Astrocyte (in vitro differentiated cells and primary cell): ENCODE measurements around the gene POLN. TPM values are rescaled to one million over a fixed set of nuclear protein-coding genes. Genes with fewer than 3 reads are reported as not detected.
A peak's percentile ranks its signal among the peaks of the same experiment; 100 is the strongest.

Experiments
- DNase-seq: peaks from one replicate; pipeline ENCODE4 v3.0.0-alpha.2; 2010; ENCODE audit warnings: low read depth
- FAIRE-seq: peaks from 2 replicates; lab custom pipeline; 2011; peaks lifted over from hg19 to GRCh38; lab: Jason Lieb, UNC
- H2AFZ ChIP-seq: 2 replicates; pipeline ENCODE4 v1.6.0; 2012; ENCODE audit warnings: low read depth, low read length, inconsistent platforms
- H3K27ac ChIP-seq: 2 replicates; pipeline ENCODE4 v1.5.1; 2011; ENCODE audit warnings: low read depth, low read length, inconsistent platforms
- H3K27me3 ChIP-seq: 2 replicates; pipeline ENCODE4 v1.6.0; 2011; ENCODE audit warnings: low read length, inconsistent platforms; ENCODE audit not compliant: insufficient read depth
- H3K36me3 ChIP-seq: 2 replicates; pipeline ENCODE4 v1.5.1; 2011; ENCODE audit warnings: low read length, inconsistent platforms; ENCODE audit not compliant: insufficient read depth
- H3K4me1 ChIP-seq: 2 replicates; pipeline ENCODE4 v1.5.1; 2011; ENCODE audit warnings: low read length, inconsistent platforms; ENCODE audit not compliant: insufficient read depth
- H3K4me2 ChIP-seq: 2 replicates; pipeline ENCODE4 v1.6.0; 2012; ENCODE audit warnings: low read length, inconsistent platforms
- H3K4me3 ChIP-seq: 2 replicates; pipeline ENCODE4 v1.5.1; 2011; ENCODE audit warnings: low read depth, mild to moderate bottlenecking, low read length, inconsistent platforms; ENCODE audit not compliant: insufficient read depth
- H3K79me2 ChIP-seq: 2 replicates; pipeline ENCODE4 v1.6.0; 2012; ENCODE audit warnings: mild to moderate bottlenecking, low read length, inconsistent platforms; ENCODE audit not compliant: insufficient read depth
- H3K9ac ChIP-seq: 2 replicates; pipeline ENCODE4 v1.6.0; 2012; ENCODE audit warnings: mild to moderate bottlenecking, low read length, inconsistent platforms
- H3K9me3 ChIP-seq: 2 replicates; pipeline ENCODE4 v1.5.1; 2012; ENCODE audit warnings: low read depth, mild to moderate bottlenecking, low read length, inconsistent platforms; ENCODE audit not compliant: insufficient read depth
- H4K20me1 ChIP-seq: 2 replicates; pipeline ENCODE4 v1.6.0; 2012; ENCODE audit warnings: low read length, inconsistent platforms; ENCODE audit not compliant: insufficient read depth
- H3K27ac Mint-ChIP-seq: one replicate; pipeline ENCODE4 v1.8.0; 2021; ENCODE audit warnings: mild to moderate bottlenecking, mixed read lengths; ENCODE audit not compliant: unreplicated experiment
- H3K27me3 Mint-ChIP-seq: one replicate; pipeline ENCODE4 v1.8.0; 2021; ENCODE audit warnings: low read depth, mixed read lengths; ENCODE audit not compliant: unreplicated experiment
- H3K36me3 Mint-ChIP-seq: one replicate; pipeline ENCODE4 v1.8.0; 2021; ENCODE audit warnings: low read depth, mixed read lengths; ENCODE audit not compliant: unreplicated experiment
- H3K4me1 Mint-ChIP-seq: one replicate; pipeline ENCODE4 v1.8.0; 2021; ENCODE audit warnings: low read depth, mixed read lengths; ENCODE audit not compliant: unreplicated experiment
- H3K4me3 Mint-ChIP-seq: one replicate; pipeline ENCODE4 v1.8.0; 2021; ENCODE audit warnings: mild to moderate bottlenecking, moderate library complexity, mixed read lengths; ENCODE audit not compliant: unreplicated experiment
- H3K9me3 Mint-ChIP-seq: one replicate; pipeline ENCODE4 v1.8.0; 2021; ENCODE audit warnings: mild to moderate bottlenecking, mixed read lengths; ENCODE audit not compliant: unreplicated experiment
- EZH2 ChIP-seq: IDR thresholded peaks from 2 replicates; pipeline ENCODE4 v1.6.1; 2012; ENCODE audit warnings: mild to moderate bottlenecking, low read length, inconsistent platforms; ENCODE audit not compliant: insufficient read depth
- total RNA-seq: library from RNA; stranded (reverse); gene quantifications from 2 replicates; pipeline ENCODE4 v1.2.1, GENCODE V29; 2021
- TF ChIP-seq, protein P1 (sequence below): IDR thresholded peaks from 2 replicates; pipeline ENCODE4 v1.5.1; 2011; ENCODE audit warnings: low read depth, mild to moderate bottlenecking, inconsistent platforms, low read length, moderate library complexity; ENCODE audit not compliant: insufficient read depth

Gene POLN
- total RNA-seq, 1 donor from 2014 or later: 3.1 TPM

DNA sequence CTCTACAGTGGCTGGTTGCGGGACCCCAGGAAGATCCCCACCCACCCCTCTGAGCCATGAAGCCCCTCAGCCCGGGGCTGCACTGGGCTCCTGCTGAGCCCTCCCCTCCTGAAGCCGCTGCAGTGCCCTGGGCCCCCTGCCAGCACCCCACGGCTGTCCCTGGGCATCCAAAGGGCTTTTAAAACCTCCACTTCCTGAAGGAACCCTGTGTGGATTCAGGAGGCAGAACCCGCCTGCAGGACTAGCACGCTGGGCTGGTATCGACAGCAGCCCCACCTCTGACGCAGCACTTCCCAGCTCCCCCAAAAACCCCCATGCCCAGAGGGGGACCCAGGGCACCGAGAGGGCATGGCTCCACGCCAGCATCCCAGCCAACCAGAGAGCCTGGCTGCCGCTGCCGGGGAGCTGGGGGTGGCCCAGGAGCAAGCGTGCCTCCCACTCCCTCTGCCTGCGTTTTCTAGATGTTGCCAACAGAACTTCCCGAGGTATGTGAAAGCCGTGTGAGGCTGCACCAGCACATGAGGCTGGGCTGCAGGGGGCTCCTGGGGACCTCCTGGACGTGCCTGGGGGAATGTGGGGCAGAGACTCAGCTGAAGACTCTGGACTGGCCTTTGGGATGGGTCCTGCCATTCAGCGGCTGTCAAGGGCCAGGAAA lies 13.7 kb upstream of the POLN start:
- no peak overlapping the region for H3K4me3 Mint-ChIP-seq
- DNase-seq (peak; percentile 23), FAIRE-seq (no peak)
- H3K27me3 ChIP-seq: no peaks in the 10 kb centered on the region
- H3K27ac ChIP-seq: no peak overlapping the region
- H3K4me1 ChIP-seq: peaks cover 21% of the 10 kb centered on the region
- peaks cover 99% of the 10 kb centered on the region for H4K20me1 ChIP-seq
- H3K36me3 Mint-ChIP-seq: peaks cover 15% of the 10 kb centered on the region
- H3K9ac ChIP-seq: no peak overlapping the region
- H3K27ac Mint-ChIP-seq: no peak overlapping the region
- no peak overlapping the region for H2AFZ ChIP-seq
- no peaks in the 10 kb centered on the region for H3K9me3 Mint-ChIP-seq
- H3K36me3 ChIP-seq: peaks cover 5% of the 10 kb centered on the region
- no peak overlapping the region for H3K4me3 ChIP-seq
- H3K4me2 ChIP-seq: peak overlapping the region; percentile 60
- H3K27me3 Mint-ChIP-seq: no peaks in the 10 kb centered on the region
- no peak for TF ChIP-seq EZH2
- no peaks in the 10 kb centered on the region for H3K9me3 ChIP-seq
- peaks cover 53% of the 10 kb centered on the region for H3K79me2 ChIP-seq
- peaks cover 6% of the 10 kb centered on the region for H3K4me1 Mint-ChIP-seq

DNA sequence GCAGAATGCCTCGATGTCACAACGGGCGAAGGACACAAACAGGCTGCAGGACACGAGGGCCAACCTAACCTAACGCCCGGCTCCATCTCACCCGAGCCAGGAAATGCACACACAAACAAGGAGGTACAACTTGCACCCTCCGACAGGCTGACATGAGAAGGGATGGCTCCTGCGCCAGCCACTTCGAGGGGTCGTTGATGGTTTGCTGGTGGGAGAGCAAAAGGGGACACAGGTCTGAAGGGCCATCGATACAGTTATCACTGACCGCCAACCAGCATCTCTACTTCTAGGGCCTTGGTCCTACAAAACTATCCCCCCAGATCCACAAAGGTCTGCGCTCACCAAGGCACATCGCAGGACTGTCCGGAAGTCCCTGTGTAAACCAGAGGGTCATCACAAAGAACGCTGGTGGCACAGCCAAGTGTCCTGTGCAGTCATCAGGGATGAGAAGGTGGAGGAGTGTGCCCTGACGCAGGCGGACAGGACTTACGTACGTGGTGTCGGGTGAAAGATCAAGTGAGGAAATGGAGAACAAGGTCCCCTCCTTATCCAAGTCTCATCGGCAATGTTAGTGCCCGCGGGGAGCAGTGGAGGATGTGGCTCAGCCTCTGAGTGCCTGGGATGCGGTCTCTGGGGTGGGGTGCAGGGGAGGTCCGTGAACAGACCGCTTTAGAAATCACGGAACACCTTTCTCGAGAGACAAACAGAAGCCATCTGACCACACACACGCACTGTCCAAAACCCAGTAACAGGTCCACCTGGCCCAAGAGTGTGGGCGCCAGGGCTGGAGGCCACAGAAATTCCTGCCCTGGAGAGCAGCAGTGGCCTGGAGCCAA lies 13.0 kb upstream of the POLN start:
- Mint-ChIP-seq H3K9me3 (no peaks in the 10 kb centered on the region), H3K4me1 (peaks cover 2% of the 10 kb centered on the region), H3K27me3 (no peaks in the 10 kb centered on the region), H3K27ac (peak overlapping the region; percentile 53), H3K36me3 (peaks cover 15% of the 10 kb centered on the region), H3K4me3 (no peak overlapping the region)
- H3K4me2 ChIP-seq: no peak overlapping the region
- DNase-seq (no peak), FAIRE-seq (no peak)
- no peak overlapping the region for H3K9ac ChIP-seq
- peaks cover 46% of the 10 kb centered on the region for H3K79me2 ChIP-seq
- TF ChIP-seq, protein P1, sequence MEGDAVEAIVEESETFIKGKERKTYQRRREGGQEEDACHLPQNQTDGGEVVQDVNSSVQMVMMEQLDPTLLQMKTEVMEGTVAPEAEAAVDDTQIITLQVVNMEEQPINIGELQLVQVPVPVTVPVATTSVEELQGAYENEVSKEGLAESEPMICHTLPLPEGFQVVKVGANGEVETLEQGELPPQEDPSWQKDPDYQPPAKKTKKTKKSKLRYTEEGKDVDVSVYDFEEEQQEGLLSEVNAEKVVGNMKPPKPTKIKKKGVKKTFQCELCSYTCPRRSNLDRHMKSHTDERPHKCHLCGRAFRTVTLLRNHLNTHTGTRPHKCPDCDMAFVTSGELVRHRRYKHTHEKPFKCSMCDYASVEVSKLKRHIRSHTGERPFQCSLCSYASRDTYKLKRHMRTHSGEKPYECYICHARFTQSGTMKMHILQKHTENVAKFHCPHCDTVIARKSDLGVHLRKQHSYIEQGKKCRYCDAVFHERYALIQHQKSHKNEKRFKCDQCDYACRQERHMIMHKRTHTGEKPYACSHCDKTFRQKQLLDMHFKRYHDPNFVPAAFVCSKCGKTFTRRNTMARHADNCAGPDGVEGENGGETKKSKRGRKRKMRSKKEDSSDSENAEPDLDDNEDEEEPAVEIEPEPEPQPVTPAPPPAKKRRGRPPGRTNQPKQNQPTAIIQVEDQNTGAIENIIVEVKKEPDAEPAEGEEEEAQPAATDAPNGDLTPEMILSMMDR: no peak
- no peak for TF ChIP-seq EZH2
- H3K4me1 ChIP-seq: peaks cover 18% of the 10 kb centered on the region
- no peaks in the 10 kb centered on the region for H3K27me3 ChIP-seq
- no peak overlapping the region for H3K27ac ChIP-seq
- H3K36me3 ChIP-seq: peaks cover 5% of the 10 kb centered on the region
- no peak overlapping the region for H2AFZ ChIP-seq
- H4K20me1 ChIP-seq: peaks cover 99% of the 10 kb centered on the region
- H3K9me3 ChIP-seq: no peaks in the 10 kb centered on the region
- H3K4me3 ChIP-seq: no peak overlapping the region

DNA sequence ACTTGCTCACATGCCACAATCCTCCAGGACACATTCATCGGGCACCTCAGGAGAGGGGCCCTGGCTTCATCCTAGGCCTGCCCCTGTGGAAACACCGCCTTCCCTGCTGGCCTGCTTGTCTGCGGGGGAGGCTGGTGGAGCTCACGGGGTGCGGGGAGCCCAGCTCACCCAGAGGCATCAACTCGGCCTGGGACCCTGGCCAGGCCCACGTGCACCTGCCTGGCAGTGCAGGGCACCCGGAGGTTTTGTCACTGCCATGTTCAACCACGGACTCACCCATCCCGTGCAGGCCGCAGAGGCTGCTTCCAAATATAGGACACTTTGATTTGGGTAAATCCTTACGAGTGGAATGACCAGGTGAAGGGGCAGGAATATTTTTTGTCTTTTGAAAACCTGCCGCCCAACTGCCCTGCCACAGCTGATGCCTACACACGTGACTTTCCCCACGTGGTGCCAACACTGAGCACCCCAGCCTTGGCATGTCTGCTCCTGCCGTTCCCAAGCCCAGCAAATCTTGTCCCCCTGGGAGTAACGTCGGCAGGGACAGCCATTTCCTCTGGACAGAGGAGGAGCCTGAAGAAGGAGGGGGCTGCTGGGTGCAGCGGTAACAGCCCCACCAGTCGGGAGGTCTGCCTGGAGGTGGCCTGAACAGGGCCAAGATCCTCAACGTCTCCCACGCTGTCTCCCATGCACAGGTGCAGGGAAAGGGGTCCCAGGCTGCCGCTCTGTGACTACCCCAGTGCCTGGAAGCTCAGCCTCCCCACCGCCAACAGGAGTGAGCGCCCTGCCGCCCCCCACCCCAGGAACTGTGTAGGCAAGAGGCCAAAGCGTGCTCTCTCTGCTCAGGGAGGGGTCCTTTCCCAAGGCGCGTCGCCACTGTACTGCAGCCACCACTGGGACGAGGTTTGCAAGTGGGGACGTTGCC lies 11.5 kb upstream of the POLN start:
- no peak for DNase-seq
- no peak overlapping the region for H3K9ac ChIP-seq
- H3K36me3 ChIP-seq: peaks cover 5% of the 10 kb centered on the region
- peaks cover 31% of the 10 kb centered on the region for H3K79me2 ChIP-seq
- peaks cover 18% of the 10 kb centered on the region for H3K4me1 ChIP-seq
- H2AFZ ChIP-seq: no peak overlapping the region
- Mint-ChIP-seq H3K27me3 (no peaks in the 10 kb centered on the region), H3K4me1 (peaks cover 2% of the 10 kb centered on the region), H3K36me3 (peaks cover 17% of the 10 kb centered on the region), H3K9me3 (no peaks in the 10 kb centered on the region), H3K27ac (no peak overlapping the region), H3K4me3 (no peak overlapping the region)
- H3K9me3 ChIP-seq: no peaks in the 10 kb centered on the region
- TF ChIP-seq, protein P1: no peak
- no peak for TF ChIP-seq EZH2
- H3K27me3 ChIP-seq: no peaks in the 10 kb centered on the region
- H4K20me1 ChIP-seq: peaks cover 99% of the 10 kb centered on the region
- H3K4me3 ChIP-seq: no peak overlapping the region
- H3K4me2 ChIP-seq: no peak overlapping the region
- no peak overlapping the region for H3K27ac ChIP-seq
- no peak for FAIRE-seq
